ENCODE results near the gene WDR38. TPM values are rescaled to one million over a fixed set of nuclear protein-coding genes. Genes with fewer than 3 reads are reported as not detected.

WDR38 gene
- total and polyA plus RNA-seq, 2 of the 13 experiments (the other 11 are each of a cell fraction or from before 2014, with no cell fraction given) = not detected

GRCh38 chr9:124860582-124861341 is 7.5 kb downstream of the WDR38 start (continued):
- no peak for TF ChIP-seq HINFP (CRISPR knock-in tag; IDR thresholded peaks at IDR 0.05; ENCODE audit: low read depth)
- TF ChIP-seq ATF6 (CRISPR knock-in tag; conservative IDR thresholded peaks at IDR 0.05) = no peak
- no peak for TF ChIP-seq ATM (IDR thresholded peaks at IDR 0.05; ENCODE audit: borderline replicate concordance)
- no peak for TF ChIP-seq KLF6 (CRISPR knock-in tag; IDR thresholded peaks at IDR 0.05)
- TF ChIP-seq JUNB (CRISPR knock-in tag; IDR thresholded peaks at IDR 0.05; ENCODE audit: borderline replicate concordance) = no peak
- 0 out of 2 replicates have a peak, but pooled peaks have one; percentile 5 for TF ChIP-seq ZHX1 (CRISPR knock-in tag; IDR thresholded peaks at IDR 0.05; ENCODE audit: low read depth)
- TF ChIP-seq POLR2AphosphoS5 (IDR thresholded peaks at IDR 0.05; ENCODE audit: low read depth, low read length) = no peak
- no peak for TF ChIP-seq PRDM15 (CRISPR knock-in tag; IDR thresholded peaks at IDR 0.05)
- no peak for TF ChIP-seq ZNF564 (CRISPR knock-in tag; IDR thresholded peaks at IDR 0.05)
- TF ChIP-seq HNRNPH1 (optimal IDR thresholded peaks at IDR 0.05; ENCODE audit: low read depth, low read length) = no peak
- no peak for TF ChIP-seq ZNF136 (CRISPR knock-in tag; IDR thresholded peaks at IDR 0.05; ENCODE audit: low read depth)
- no peak for TF ChIP-seq MLXIP (CRISPR knock-in tag; IDR thresholded peaks at IDR 0.05; ENCODE audit: borderline replicate concordance)
- TF ChIP-seq E2F5 (CRISPR knock-in tag; conservative IDR thresholded peaks at IDR 0.05) = no peak
- no peak for TF ChIP-seq KLF15 (CRISPR knock-in tag; IDR thresholded peaks at IDR 0.05; ENCODE audit: borderline replicate concordance)
